ENCODE data around the gene PSMA1.
A peak's percentile ranks its signal among the peaks of the same experiment; 100 is the strongest.

Gene PSMA1

DNA sequence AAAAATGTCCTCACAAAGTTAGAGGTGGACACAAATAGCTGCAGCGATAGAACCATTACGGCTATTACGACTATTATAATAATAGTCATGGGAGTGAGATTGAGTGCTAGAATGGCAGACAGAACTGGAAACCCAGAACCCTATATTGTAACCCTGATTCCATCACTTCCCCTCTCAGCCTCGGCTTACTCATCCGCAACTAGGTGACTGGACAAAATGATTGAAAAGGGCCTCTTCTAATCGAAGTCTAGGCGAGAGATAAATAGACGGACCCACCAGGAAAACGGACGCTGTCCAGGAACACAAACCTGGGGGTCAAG is 629 bp downstream of the PSMA1 start:
- Histone ChIP-seq H3K9me3 (ENCODE audit: low read length) (no peaks in the 10 kb centered on the region), H2AFZ (ENCODE audit: low read depth, low read length) (peak overlapping the region; percentile 92), H3K27me3 (ENCODE audit: insufficient read depth, low read length) (no peaks in the 10 kb centered on the region), H3K4me3 (ENCODE audit: low read length) (peak overlapping the region; percentile 99), H3K36me3 (ENCODE audit: insufficient read depth, low read length) (peaks cover 35% of the 10 kb centered on the region), H3K4me1 (ENCODE audit: insufficient read depth, low read length) (peaks cover 11% of the 10 kb centered on the region)

DNA sequence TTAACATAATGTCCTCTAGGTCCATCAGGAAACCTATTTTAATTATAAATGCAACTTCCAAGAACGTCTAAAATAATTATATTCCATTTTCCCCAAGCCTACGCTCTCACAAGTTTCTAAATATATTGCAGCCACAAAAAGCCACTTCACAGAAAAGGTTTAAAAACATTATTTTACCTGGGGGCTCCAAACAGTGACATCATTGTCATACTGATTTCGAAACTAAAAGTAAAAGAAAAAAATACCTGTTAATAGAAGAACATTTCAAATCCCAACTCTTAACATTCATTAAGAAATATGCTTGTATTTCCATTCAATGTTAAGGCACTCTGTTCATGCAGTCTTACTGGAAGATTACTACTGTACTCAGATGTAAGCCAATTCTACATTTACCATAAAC is 1.4 kb downstream of the PSMA1 start:
- H3K4me1 ChIP-seq (ENCODE audit: insufficient read depth, low read length) = peaks cover 11% of the 10 kb centered on the region
- no peaks in the 10 kb centered on the region for H3K9me3 ChIP-seq (ENCODE audit: low read length)
- no peak overlapping the region for H2AFZ ChIP-seq (ENCODE audit: low read depth, low read length)
- H3K27me3 ChIP-seq (ENCODE audit: insufficient read depth, low read length) = no peaks in the 10 kb centered on the region
- H3K36me3 ChIP-seq (ENCODE audit: insufficient read depth, low read length) = peaks cover 42% of the 10 kb centered on the region
- H3K4me3 ChIP-seq (ENCODE audit: low read length) = peak overlapping the region; percentile 99

DNA sequence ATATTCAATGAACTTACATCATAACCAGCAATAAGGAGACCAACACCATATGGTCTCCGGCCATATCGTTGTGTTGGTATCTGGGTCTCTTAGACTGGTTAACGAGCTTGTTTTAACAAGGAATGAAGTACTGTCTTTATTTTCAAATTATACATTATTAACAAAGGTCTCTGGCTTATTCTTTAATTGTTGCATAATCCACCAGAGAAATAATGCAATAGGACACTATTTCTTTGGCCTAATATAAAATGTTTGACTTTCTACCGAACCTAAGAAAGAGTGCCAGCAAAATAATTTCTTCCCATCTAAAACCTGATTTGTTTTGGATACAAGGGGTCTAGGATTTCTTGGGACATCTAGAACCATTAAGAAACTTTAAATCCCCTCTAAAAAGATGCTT is 6.4 kb downstream of the PSMA1 start:
- no peak overlapping the region for H2AFZ ChIP-seq (ENCODE audit: low read depth, low read length)
- peaks cover 5% of the 10 kb centered on the region for H3K4me1 ChIP-seq (ENCODE audit: insufficient read depth, low read length)
- no peak overlapping the region for H3K4me3 ChIP-seq (ENCODE audit: low read length)
- peaks cover 84% of the 10 kb centered on the region for H3K36me3 ChIP-seq (ENCODE audit: insufficient read depth, low read length)
- H3K27me3 ChIP-seq (ENCODE audit: insufficient read depth, low read length) = no peaks in the 10 kb centered on the region
- no peaks in the 10 kb centered on the region for H3K9me3 ChIP-seq (ENCODE audit: low read length)

DNA sequence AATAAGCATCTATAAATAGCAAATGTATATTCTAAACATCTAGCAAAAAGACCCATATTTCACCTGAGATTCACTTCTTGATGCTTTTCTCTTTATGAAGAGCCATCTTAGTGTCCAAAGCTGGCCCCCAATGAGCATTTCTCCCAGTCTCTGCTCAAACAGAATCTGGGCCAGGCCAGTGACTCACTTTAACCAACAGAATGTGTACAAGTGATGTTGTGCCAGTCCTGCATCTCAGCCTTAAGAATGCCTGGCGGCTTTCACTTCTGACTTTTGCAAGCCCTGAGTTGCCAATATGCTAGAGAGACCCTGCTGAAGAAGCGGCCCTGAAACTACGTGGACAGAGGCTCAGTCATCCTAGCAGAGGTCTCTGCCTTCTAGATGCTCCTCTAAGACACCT is 13.7 kb downstream of the PSMA1 start:
- no peaks in the 10 kb centered on the region for H3K4me1 ChIP-seq (ENCODE audit: insufficient read depth, low read length)
- no peak overlapping the region for H3K4me3 ChIP-seq (ENCODE audit: low read length)
- no peaks in the 10 kb centered on the region for H3K9me3 ChIP-seq (ENCODE audit: low read length)
- no peak overlapping the region for H2AFZ ChIP-seq (ENCODE audit: low read depth, low read length)
- H3K27me3 ChIP-seq (ENCODE audit: insufficient read depth, low read length) = no peaks in the 10 kb centered on the region
- peaks cover 72% of the 10 kb centered on the region for H3K36me3 ChIP-seq (ENCODE audit: insufficient read depth, low read length)

DNA sequence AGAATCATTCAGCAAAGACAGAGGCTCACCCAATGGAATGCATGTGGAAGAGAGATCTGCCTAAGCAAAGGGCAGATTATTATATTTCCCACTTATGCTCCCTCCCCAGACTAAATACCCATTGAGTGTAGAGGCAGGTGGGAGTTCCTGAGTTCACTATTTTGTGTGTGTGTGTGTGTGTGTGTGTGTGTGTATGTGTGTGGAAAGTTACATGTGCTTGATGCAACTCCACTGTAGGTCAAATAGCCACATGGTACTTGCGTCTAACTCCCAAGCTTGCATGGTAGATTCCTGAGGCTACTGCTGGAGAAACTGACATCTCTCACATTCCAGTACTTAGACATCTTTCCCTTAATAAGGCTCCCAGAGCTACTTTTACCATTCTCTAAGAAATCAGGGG is 17.2 kb downstream of the PSMA1 start:
- Histone ChIP-seq H3K9me3 (ENCODE audit: low read length) (no peaks in the 10 kb centered on the region), H3K4me3 (ENCODE audit: low read length) (no peak overlapping the region), H2AFZ (ENCODE audit: low read depth, low read length) (no peak overlapping the region), H3K27me3 (ENCODE audit: insufficient read depth, low read length) (no peaks in the 10 kb centered on the region), H3K36me3 (ENCODE audit: insufficient read depth, low read length) (peaks cover 45% of the 10 kb centered on the region), H3K4me1 (ENCODE audit: insufficient read depth, low read length) (peaks cover 5% of the 10 kb centered on the region)

- H3K27me3 ChIP-seq (ENCODE audit: insufficient read depth, low read length) = no peaks in the 10 kb centered on the region
- peaks cover 2% of the 10 kb centered on the region for H3K9me3 ChIP-seq (ENCODE audit: low read length)
- peaks cover 5% of the 10 kb centered on the region for H3K4me1 ChIP-seq (ENCODE audit: insufficient read depth, low read length)
- H3K36me3 ChIP-seq (ENCODE audit: insufficient read depth, low read length) = peaks cover 46% of the 10 kb centered on the region
- H2AFZ ChIP-seq (ENCODE audit: low read depth, low read length) = no peak overlapping the region
- no peak overlapping the region for H3K4me3 ChIP-seq (ENCODE audit: low read length)
Measured at GRCh38 chr11:14502039-14502438, 18.1 kb downstream of the PSMA1 start.

DNA sequence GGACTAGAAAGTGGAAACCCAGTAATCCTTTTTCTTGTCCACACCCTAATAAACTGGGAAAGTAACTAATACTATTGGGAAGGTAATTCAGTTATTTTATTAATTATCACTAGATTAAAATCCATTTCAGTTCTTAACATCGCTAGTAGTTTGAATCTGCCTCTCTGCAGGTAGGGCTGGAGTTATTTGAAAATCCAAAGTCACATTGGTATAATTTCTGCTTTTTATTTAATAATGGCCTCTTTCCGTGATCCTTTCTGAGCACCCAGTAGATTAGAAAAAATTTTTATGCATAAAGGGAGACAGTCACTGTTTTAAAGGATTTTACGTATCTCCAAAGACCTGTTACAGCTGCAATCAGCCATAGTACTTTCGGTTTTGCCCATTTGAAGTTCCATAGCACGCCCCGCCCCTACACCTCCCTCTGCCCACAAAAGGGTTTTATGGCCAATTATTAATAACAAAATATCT is 20.0 kb downstream of the PSMA1 start:
- Histone ChIP-seq H3K36me3 (ENCODE audit: insufficient read depth, low read length) (peaks cover 42% of the 10 kb centered on the region), H2AFZ (ENCODE audit: low read depth, low read length) (peak overlapping the region; percentile 79), H3K27me3 (ENCODE audit: insufficient read depth, low read length) (no peaks in the 10 kb centered on the region), H3K4me3 (ENCODE audit: low read length) (peak overlapping the region; percentile 82), H3K4me1 (ENCODE audit: insufficient read depth, low read length) (peaks cover 5% of the 10 kb centered on the region), H3K9me3 (ENCODE audit: low read length) (peaks cover 2% of the 10 kb centered on the region)

DNA sequence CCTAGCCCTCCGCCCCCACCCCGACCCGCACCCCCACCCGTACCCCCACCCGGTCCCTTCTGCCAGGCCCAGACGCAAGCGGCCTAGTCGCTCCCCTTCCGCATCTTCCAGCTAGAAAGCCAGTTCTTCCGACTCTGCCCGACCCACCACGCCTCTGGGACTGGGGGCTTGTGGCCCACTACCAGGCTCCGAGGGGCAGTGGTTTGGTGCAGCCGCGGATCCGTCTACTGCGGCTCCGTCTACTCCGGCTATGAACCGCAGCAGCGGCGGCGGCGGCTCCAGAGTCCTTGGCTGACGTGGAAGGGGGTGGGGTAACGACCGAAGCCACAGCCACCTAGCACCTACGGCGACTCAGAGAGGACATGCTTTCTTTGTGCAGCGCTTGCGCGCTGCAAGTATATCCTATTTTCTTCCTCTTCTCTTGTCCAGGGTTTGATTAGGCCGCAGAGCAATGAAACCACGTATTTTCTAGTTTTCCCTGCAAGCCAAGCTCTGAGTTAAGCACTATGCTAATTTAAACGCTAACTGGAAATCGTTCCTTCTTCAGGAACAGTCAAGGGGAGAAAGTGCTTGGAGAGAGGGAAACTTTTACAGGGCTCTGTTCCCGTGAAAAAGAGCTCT is 20.5 kb downstream of the PSMA1 start, which contains the start of gene COPB1:
Gene COPB1, minus strand, starts transcription at position 252 of the 621 bp plus-strand sequence. CDS start 883 bp downstream, outside the sequence.
- Histone ChIP-seq H3K4me1 (ENCODE audit: insufficient read depth, low read length) (peaks cover 5% of the 10 kb centered on the region), H3K36me3 (ENCODE audit: insufficient read depth, low read length) (peaks cover 42% of the 10 kb centered on the region)

DNA sequence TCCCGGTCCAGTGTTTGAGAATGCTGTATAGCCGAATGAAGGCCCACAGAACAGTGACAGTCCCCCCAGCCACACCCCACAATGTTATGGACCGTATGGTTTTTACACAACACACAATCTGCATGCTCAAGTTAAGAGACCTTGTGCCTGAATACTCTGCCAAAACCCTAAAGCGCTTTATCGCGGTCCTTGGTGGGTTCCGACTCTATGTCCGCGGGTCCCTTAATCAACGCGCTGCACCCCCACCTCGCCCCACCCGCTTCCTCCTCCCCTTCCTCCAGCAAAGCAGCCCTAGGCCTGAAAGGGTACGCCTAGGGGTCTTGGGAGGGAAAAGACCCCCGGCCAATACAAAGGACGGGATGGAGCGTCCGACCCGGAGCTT is 21.0 kb downstream of the PSMA1 start:
- Histone ChIP-seq H2AFZ (ENCODE audit: low read depth, low read length) (no peak overlapping the region), H3K4me1 (ENCODE audit: insufficient read depth, low read length) (peaks cover 5% of the 10 kb centered on the region), H3K9me3 (ENCODE audit: low read length) (peaks cover 2% of the 10 kb centered on the region), H3K27me3 (ENCODE audit: insufficient read depth, low read length) (no peaks in the 10 kb centered on the region), H3K36me3 (ENCODE audit: insufficient read depth, low read length) (peaks cover 42% of the 10 kb centered on the region), H3K4me3 (ENCODE audit: low read length) (peak overlapping the region; percentile 82)

More for the DNA sequence above, 20.5 kb downstream of the PSMA1 start, which contains the start of gene COPB1:
- Histone ChIP-seq H3K9me3 (ENCODE audit: low read length) (peaks cover 2% of the 10 kb centered on the region), H2AFZ (ENCODE audit: low read depth, low read length) (peak within 1 kb of the TSS; percentile 79), H3K27me3 (ENCODE audit: insufficient read depth, low read length) (no peaks in the 10 kb centered on the region), H3K4me3 (ENCODE audit: low read length) (peak within 1 kb of the TSS; percentile 82)

DNA sequence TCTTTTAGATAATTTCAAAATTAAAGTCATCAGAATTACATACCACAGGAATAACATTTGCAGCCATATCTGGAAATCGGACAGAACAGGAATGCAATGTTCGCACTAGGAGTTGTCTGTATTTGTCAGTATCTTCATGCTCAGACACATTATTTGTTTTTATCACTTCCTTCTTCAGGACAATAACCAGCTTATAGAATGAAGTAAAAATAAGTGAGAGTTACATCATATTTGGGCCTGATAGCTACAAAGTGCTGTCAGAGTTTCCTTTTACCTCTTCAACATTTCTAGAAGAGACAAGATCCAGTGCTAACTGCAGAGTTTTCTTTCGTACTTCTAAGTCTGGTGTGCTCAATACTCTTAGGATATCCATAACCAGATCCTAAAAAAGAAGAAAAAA is 39.5 kb downstream of the PSMA1 start:
- no peaks in the 10 kb centered on the region for H3K9me3 ChIP-seq (ENCODE audit: low read length)
- H3K4me3 ChIP-seq (ENCODE audit: low read length) = no peak overlapping the region
- peaks cover 86% of the 10 kb centered on the region for H3K36me3 ChIP-seq (ENCODE audit: insufficient read depth, low read length)
- H2AFZ ChIP-seq (ENCODE audit: low read depth, low read length) = no peak overlapping the region
- no peaks in the 10 kb centered on the region for H3K27me3 ChIP-seq (ENCODE audit: insufficient read depth, low read length)
- H3K4me1 ChIP-seq (ENCODE audit: insufficient read depth, low read length) = no peaks in the 10 kb centered on the region

DNA sequence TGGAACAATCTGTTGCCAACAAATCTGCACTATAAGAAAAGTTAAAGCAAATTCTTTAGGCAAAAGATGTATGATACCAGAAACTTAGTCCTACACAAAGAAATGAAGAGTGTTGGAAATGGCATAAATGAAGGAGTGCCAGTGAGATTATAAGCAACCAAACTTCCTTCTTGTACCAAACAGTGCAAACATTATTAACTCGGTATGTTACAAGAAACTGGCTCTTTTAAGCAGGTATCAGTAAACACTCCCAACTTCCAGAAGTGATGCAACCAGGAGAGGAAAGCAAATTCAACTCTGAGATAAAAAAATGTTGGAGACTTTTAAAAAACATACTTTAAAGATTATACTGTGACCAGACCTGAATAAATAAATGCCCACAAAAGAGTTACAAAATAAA is 49.1 kb downstream of the PSMA1 start:
- Histone ChIP-seq H3K36me3 (ENCODE audit: insufficient read depth, low read length) (peaks cover 91% of the 10 kb centered on the region), H3K4me3 (ENCODE audit: low read length) (no peak overlapping the region), H3K9me3 (ENCODE audit: low read length) (no peaks in the 10 kb centered on the region), H3K27me3 (ENCODE audit: insufficient read depth, low read length) (no peaks in the 10 kb centered on the region), H2AFZ (ENCODE audit: low read depth, low read length) (no peak overlapping the region), H3K4me1 (ENCODE audit: insufficient read depth, low read length) (no peaks in the 10 kb centered on the region)

- no peaks in the 10 kb centered on the region for H3K27me3 ChIP-seq (ENCODE audit: insufficient read depth, low read length)
- H2AFZ ChIP-seq (ENCODE audit: low read depth, low read length) = no peak overlapping the region
- no peak overlapping the region for H3K4me3 ChIP-seq (ENCODE audit: low read length)
- H3K9me3 ChIP-seq (ENCODE audit: low read length) = no peaks in the 10 kb centered on the region
- H3K4me1 ChIP-seq (ENCODE audit: insufficient read depth, low read length) = no peaks in the 10 kb centered on the region
- peaks cover 93% of the 10 kb centered on the region for H3K36me3 ChIP-seq (ENCODE audit: insufficient read depth, low read length)
Measured at GRCh38 chr11:14463623-14464022, 56.6 kb downstream of the PSMA1 start.

DNA sequence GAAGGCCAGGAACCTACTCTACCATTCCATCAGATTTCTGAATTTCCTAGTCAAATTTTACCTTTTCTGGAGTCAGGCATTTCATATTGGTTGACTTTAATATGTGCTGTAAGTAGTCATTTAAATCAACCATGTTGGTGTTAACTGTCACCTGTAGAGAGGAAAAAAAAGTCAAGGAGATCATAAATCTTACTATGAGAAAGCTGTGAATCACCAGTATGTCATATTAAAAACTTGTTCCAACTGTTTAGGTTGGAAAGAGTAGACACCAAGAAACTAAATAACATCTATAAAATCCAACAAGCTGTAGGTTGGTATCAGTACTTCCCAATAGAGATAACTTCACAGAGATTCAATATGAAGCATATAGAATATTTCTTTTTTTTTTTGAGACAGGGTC is 60.0 kb downstream of the PSMA1 start:
- Histone ChIP-seq H3K4me3 (ENCODE audit: low read length) (no peak overlapping the region), H3K9me3 (ENCODE audit: low read length) (no peaks in the 10 kb centered on the region), H3K27me3 (ENCODE audit: insufficient read depth, low read length) (no peaks in the 10 kb centered on the region), H2AFZ (ENCODE audit: low read depth, low read length) (no peak overlapping the region), H3K4me1 (ENCODE audit: insufficient read depth, low read length) (no peaks in the 10 kb centered on the region), H3K36me3 (ENCODE audit: insufficient read depth, low read length) (peaks cover 71% of the 10 kb centered on the region)

- Histone ChIP-seq H3K4me3 (ENCODE audit: low read length) (no peak overlapping the region), H3K36me3 (ENCODE audit: insufficient read depth, low read length) (peaks cover 53% of the 10 kb centered on the region), H3K4me1 (ENCODE audit: insufficient read depth, low read length) (no peaks in the 10 kb centered on the region), H3K9me3 (ENCODE audit: low read length) (no peaks in the 10 kb centered on the region), H3K27me3 (ENCODE audit: insufficient read depth, low read length) (no peaks in the 10 kb centered on the region), H2AFZ (ENCODE audit: low read depth, low read length) (no peak overlapping the region)
Measured at GRCh38 chr11:14458377-14458776, 61.8 kb downstream of the PSMA1 start.
